WI38 (cell line): ENCODE data around the gene GPATCH8.
A peak's percentile ranks its signal among the peaks of the same experiment; 100 is the strongest.
"Not testable (repeated sequence)": the region's sequence is repeated elsewhere in the genome, so short reads cannot be mapped to it uniquely, and the experiment has no call there.

Experiments
- H3K4me3 ChIP-seq: 2 replicates; pipeline ENCODE4 v1.5.1; 2011; ENCODE audit warnings: low read depth, mild to moderate bottlenecking, control low read depth, low read length
- CTCF ChIP-seq: IDR thresholded peaks from 2 replicates; pipeline ENCODE4 v1.5.1; 2012; ENCODE audit warnings: low read depth, mild to moderate bottlenecking, control low read depth, low read length

GPATCH8 gene

DNA sequence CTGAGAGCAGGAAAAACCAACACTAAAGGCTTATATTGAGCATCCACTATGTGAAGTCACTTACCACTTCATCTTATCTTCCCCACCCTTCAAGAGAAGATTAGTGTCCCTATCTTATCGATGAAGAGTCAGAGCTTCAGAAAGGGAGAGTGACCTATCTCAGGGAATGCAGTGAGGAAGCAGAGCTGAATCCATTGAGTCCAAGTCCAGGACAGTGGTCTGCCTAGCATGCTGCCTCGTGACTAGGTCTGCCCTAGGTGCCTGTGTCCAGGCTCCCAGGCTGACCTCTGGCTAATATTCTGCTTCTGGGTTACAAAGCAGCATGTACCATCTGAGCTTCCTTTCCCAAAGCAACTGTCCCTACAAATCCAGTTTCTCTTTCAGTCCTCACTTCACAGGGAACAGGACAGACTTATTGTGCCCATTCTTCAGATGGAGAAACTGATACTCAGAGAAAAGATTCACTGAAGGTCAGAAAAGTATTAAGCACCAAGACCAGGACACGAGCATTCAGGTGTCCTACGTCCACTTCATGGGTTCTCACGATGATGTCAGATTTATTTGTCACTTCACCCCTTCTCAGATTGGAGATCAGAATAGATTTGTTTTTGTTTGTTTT is 40.8 kb upstream of the GPATCH8 start:
- TF ChIP-seq CTCF: no peak

DNA sequence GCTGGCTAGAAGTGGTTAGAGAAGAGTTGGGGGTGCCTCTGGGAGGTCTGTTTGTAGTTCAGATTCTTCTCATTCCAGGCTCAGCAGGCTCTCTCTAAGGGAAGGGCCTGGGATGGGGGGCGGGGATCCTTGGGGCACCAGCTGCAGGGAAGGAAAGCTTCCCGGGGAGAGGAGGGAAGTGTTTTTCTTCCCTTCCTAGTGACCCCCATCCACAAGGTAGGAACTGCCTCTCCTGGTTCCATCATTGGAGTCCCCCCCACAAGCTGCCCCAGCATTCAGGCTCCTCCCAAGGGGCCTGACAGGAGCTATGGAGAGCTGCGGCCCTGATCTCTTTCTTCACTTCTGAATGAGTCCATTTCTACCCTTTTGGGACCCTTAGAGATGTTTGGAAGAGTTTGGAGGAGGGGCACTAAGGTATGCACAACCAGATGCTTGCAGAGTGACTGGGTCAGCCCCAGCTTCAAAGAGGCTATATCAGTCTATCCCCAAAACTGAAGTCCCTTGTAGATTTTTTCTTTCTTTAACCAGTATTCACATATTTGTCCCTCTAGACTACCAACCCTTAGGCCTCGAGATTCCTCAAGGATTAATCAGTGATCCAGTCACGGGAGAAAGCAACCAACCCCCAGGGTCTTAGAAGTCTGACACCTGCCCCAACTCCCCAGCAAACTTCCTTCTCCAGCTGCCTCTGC is 40.2 kb upstream of the GPATCH8 start:
- TF ChIP-seq CTCF: no peak
- peak overlapping the region; percentile 50 for H3K4me3 ChIP-seq

More for the DNA sequence above, 40.8 kb upstream of the GPATCH8 start:
- no peak overlapping the region for H3K4me3 ChIP-seq

GRCh38 chr17:44541884-44542581 is 38.8 kb upstream of the GPATCH8 start:
- H3K4me3 ChIP-seq: no peak overlapping the region
- TF ChIP-seq CTCF: no peak

DNA sequence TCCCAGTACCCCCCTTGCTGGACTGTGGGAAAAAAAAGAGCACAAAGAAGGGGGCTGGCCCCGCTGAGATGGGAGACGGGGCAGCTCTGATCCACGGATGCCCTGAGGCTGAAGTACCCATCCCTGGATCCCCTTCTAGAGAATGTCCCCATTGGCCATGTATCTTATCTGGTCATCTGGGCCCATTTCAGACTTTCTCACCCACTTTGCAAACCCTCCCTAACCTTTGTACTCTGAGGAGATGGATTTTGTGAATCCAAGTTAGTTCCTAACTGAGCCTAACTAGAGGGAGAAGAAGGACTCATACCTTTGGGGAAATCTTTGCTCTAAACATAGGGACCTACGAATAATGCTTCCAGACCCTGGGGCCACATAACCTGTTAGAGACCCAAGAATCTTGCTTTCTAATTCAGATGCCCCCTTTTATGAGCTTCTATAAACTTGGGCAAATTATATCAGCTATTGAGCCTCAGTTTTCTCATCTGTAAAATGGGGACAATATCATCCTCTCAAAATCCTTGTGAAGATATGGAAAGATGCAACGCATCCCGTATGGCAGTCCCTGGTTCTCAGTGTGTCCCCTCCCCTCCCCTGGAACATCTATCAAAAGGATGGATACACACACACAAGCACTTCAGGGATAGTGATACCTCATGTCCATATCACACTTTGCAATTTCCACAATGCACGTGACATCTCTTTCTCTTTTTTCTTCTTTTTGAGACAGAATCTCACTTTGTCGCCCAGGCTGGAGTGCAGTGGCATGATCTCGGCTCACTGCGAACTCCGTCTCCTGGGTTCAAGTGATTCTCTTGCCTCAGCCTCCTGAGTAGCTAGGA is 37.3 kb upstream of the GPATCH8 start:
- no peak for TF ChIP-seq CTCF
- H3K4me3 ChIP-seq: no peak overlapping the region

DNA sequence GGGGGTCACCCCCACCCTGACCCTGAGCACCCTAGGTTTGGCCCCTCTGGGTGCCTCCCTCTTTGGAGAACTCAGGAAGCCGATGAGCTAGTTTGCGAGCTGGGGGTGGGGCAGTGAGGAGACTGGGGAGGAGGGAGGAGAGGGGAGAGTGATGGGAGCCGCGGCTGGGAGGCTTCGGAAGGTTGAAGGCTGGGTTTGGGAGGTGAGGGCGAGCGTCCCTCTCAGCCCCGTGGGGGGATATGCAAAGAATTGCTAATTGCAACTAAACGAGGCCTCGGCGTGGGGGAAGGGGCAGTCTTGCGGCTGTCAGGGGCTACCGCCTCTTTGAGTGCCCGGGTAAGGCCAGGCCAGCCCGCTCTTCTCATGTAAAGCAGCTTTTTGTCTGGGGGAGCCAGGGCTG is 36.5 kb upstream of the GPATCH8 start:
- no peak overlapping the region for H3K4me3 ChIP-seq
- TF ChIP-seq CTCF: no peak

DNA sequence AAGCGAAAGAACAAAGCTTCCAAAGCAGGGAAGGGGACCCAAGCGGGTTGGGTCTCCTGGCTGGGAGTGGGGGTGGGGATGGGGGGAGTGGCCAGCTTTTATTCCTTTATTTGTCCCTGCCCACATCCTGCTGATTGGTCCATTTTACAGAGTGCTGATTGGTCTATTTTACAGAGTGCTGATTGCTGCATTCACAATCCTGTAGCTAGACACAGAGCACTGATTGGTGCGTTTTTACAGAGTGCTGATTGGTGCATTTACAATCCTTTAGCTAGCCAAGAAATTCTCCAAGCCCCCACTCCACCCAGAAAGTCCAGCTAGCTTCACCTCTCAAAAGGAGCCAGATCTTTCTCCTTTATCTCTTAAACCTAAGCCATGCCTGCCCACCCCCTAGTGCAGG is 34.7 kb upstream of the GPATCH8 start:
- H3K4me3 ChIP-seq: not testable (repeated sequence)

DNA sequence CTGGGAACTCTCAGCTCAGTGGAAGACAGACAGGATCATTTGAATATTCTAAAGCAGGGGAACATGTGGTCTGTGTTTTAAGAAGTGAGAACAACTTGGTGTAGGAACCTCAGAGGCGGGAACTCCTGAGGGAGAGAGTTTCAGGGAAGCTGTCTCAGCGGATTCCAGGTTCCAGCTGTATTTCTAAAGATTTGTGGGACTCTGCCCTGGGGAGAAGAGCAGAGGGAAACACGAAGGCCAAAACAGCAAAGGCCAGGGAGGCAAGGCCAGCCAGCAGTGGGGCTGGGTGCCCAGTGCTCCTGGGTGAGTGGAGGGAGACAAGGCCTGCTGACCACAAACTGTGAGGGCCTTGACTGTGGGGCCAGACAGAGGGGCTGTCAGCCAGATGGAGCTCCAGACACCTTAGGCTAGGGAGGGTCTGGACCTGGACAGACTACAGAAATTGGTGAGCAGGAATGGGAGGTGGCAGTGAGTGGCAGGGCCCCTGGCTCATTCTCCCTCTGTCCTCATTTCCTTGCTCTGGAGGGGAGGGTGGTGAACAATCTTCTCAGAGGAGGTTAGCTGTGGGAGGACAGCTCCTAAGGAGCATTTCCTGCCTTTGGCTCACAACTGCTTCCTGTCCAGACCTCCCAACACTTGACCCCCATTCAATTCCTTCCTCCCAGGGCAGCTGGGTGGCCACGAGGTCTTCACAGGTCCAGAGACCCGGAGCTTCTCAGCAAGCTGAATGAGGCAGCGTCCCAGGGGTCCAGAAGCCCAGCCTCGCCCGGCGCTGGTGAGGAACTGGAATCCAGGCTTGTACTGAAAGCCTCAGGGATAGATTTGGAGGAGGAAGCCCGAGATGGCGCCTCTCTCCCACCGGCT is 33.1 kb upstream of the GPATCH8 start:
- no peak overlapping the region for H3K4me3 ChIP-seq
- no peak for TF ChIP-seq CTCF
